Tracheal epithelial cell (primary cell): ENCODE data around the gene ULK2. TPM values are rescaled to one million over a fixed set of nuclear protein-coding genes. Genes with fewer than 3 reads are reported as not detected.

ENCODE experiments used
- total RNA-seq: library from RNA; depleted of rRNA; stranded (reverse); fragments of >200 nt; gene quantifications from 2 replicates; pipeline ENCODE4 v1.2.1, GENCODE V29; 2014

The ULK2 gene
- total RNA-seq = 18.1 and 29.0 TPM in 2 replicates

GRCh38 chr17:19867329-19868078 is at the start of gene ULK2:
ULK2 (minus strand) TSS chr17:19867936; CDS start chr17:19867417, 519 bp downstream.

GRCh38 chr17:19747829-19748806 is 119.6 kb downstream of the ULK2 start, which contains the start of gene ALDH3A1:
ALDH3A1 (minus strand) TSS chr17:19748298; CDS start chr17:19745129, 3,169 bp downstream.

Other genes with a start within 250 kb of the ULK2 start
- gene ALDH3A2, start 219.2 kb downstream of the ULK2 start, total RNA-seq = 153 and 400 TPM in 2 replicates
- gene SLC47A2, start 151.4 kb downstream of the ULK2 start, total RNA-seq = under 0.01 and 1.1 TPM in 2 replicates
- gene ALDH3A1, start 119.6 kb downstream of the ULK2 start, total RNA-seq = 11.3 and 111 TPM in 2 replicates
- 21.9 and 25.2 TPM in 2 replicates for gene AKAP10, start 109.9 kb upstream of the ULK2 start, total RNA-seq
- 68.2 and 69.6 TPM in 2 replicates for gene SPECC1, start 141.4 kb upstream of the ULK2 start, total RNA-seq